Measurements from ENCODE around the gene ARMH4. TPM values are rescaled to one million over a fixed set of nuclear protein-coding genes. Genes with fewer than 3 reads are reported as not detected.

Gene ARMH4, protein sequence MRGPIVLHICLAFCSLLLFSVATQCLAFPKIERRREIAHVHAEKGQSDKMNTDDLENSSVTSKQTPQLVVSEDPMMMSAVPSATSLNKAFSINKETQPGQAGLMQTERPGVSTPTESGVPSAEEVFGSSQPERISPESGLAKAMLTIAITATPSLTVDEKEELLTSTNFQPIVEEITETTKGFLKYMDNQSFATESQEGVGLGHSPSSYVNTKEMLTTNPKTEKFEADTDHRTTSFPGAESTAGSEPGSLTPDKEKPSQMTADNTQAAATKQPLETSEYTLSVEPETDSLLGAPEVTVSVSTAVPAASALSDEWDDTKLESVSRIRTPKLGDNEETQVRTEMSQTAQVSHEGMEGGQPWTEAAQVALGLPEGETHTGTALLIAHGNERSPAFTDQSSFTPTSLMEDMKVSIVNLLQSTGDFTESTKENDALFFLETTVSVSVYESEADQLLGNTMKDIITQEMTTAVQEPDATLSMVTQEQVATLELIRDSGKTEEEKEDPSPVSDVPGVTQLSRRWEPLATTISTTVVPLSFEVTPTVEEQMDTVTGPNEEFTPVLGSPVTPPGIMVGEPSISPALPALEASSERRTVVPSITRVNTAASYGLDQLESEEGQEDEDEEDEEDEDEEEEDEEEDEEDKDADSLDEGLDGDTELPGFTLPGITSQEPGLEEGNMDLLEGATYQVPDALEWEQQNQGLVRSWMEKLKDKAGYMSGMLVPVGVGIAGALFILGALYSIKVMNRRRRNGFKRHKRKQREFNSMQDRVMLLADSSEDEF
- total RNA-seq: not detected

DNA sequence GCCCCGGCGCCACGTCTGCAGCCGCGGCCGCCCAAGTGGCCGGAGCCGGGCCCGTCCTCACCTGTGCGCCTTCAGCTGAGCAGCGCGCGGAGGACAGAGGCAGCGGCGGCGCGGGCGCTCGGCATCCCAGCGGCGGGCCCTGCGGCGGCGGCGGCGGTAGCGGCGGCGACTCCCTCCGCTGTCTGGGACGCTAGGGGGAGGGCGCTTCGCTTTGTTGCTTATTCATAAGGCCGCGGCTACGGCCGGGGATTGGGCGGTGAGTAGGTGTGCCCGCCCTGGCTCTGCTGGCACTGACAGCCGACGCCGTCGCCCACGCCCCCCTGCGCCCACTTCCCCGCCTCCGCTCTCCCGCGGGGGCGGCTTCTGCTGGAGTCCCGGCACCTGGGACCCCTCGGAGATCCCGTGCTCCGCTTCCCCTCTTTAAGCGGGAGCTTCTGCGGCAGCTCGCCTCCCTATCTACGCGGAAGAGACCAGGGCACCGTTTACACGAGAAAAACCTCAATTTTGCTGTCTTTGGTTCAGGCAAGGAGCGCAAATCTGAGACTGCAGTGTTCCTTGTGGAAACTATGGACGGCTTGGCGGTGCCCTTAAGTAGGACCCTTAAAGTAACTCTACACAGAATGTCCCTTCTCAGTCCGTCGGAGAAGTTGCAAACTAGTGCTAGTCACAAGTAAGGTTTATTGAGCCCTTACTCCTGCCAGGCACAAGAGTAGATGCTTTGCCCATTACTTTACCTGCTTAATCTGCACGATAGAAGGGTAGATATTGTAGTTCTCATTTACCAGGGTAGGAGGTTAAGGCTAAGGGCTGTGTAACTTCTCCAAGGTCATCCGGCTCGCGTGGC is at the start of gene ARMH4:
ARMH4 (minus strand) TSS at position 200 of the 844 bp plus-strand sequence. CDS start 12,855 bp downstream, outside the sequence.
- Mint-ChIP-seq H3K4me1 (ENCODE audit: low read depth) (peaks cover 17% of the 10 kb centered on the region), H3K36me3 (ENCODE audit: insufficient read depth) (no peaks in the 10 kb centered on the region), H3K4me3 (peak within 1 kb of the TSS; percentile 78), H3K27me3 (ENCODE audit: low read depth) (peaks cover 63% of the 10 kb centered on the region), H3K9me3 (no peaks in the 10 kb centered on the region)
- ATAC-seq (peak; percentile 91 to 92), DNase-seq (peak; percentile 51)

DNA sequence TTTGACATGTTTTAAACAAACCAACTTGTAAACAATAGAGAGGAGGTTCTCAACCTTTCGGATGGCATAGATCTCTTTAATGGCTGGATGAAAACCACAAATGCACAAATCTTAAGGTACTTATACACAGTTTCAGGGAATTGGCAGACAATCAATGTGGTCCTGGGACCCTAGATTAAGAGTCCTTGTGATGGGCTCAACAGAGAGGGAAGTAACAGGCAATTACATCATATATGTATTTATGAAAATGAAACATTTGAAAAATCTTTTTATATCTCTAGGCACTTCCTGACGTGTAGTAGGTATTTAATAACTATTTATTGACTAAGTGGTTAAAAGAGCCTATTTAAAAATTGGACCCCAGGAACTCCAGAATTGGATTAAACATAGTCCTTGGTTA is 48.8 kb upstream of the ARMH4 start:
- H3K27me3 Mint-ChIP-seq (ENCODE audit: low read depth): no peaks in the 10 kb centered on the region
- no peaks in the 10 kb centered on the region for H3K9me3 Mint-ChIP-seq
- no peak for ATAC-seq
- DNase-seq: no peak
- H3K4me1 Mint-ChIP-seq (ENCODE audit: low read depth): peaks cover 33% of the 10 kb centered on the region
- peak overlapping the region; percentile 96 for H3K4me3 Mint-ChIP-seq
- peaks cover 6% of the 10 kb centered on the region for H3K36me3 Mint-ChIP-seq (ENCODE audit: insufficient read depth)

DNA sequence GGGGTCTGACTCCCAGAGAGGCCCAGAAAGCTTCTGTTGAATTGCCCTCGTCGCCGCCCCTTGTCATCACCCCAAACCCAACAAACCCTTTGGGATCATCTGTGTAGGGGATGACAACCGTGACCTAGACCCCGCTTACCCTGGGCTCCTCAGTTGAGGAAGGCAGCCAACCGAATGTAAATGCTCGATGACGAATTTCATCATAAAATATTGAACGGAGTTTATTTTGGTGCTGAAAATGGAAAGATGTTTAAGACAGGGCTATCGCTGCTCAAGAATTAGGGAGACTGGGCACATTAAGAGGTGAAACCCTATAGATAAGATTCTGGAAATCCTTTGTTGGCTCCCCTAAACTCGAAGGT is 48.4 kb upstream of the ARMH4 start:
- peak overlapping the region; percentile 96 for H3K4me3 Mint-ChIP-seq

DNA sequence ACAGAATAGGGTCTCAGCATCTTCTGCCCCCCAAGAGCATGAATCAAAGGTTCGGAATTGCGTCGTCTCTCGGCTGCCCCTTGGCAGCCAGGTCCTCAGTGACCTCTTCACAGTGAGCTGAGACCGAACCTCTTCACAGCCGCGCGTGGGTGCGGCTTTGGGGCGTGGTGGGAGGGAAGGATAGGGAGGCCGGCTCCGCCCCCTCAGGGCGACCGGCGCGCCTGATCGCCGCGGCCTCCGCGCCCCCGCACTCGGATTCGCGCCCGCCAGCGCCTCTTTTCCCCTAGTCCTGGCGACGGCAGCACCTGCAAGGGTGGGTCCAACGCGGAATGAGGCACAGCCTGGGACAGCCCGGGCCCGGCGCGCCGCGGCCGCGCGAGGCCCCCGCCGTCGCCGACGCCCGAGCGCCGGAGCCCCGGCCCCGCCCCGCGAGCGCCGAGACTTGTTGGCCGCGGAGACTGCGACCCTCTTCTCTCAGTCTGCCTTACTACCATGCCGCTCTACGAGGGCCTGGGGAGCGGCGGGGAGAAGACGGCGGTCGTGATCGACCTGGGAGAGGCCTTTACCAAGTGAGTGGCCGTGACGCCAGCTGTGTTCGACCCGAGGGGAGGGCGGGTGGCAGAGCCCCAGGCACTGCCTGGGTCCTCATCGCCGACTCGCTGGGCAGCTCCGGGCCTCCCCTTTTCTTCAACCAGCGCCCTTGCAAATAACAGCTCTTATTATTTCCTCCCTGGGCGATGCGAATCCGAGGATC is 47.9 kb upstream of the ARMH4 start, which contains the start of gene ACTR10:
ACTR10 (plus strand) TSS at position 424 of the 754 bp plus-strand sequence; CDS start at position 493, 69 bp downstream.
- no peaks in the 10 kb centered on the region for H3K9me3 Mint-ChIP-seq
- peaks cover 6% of the 10 kb centered on the region for H3K36me3 Mint-ChIP-seq (ENCODE audit: insufficient read depth)
- ATAC-seq (peak; percentile 95 to 97), DNase-seq (peak; percentile 82)
- H3K4me1 Mint-ChIP-seq (ENCODE audit: low read depth): peaks cover 33% of the 10 kb centered on the region
- peak within 1 kb of the TSS; percentile 96 for H3K4me3 Mint-ChIP-seq
- no peaks in the 10 kb centered on the region for H3K27me3 Mint-ChIP-seq (ENCODE audit: low read depth)

More for the DNA sequence above, 48.4 kb upstream of the ARMH4 start:
- H3K4me1 Mint-ChIP-seq (ENCODE audit: low read depth): peaks cover 33% of the 10 kb centered on the region
- no peaks in the 10 kb centered on the region for H3K9me3 Mint-ChIP-seq
- no peaks in the 10 kb centered on the region for H3K27me3 Mint-ChIP-seq (ENCODE audit: low read depth)
- H3K36me3 Mint-ChIP-seq (ENCODE audit: insufficient read depth): peaks cover 6% of the 10 kb centered on the region
- no peak for DNase-seq
- ATAC-seq: peak; percentile 24 to 27

DNA sequence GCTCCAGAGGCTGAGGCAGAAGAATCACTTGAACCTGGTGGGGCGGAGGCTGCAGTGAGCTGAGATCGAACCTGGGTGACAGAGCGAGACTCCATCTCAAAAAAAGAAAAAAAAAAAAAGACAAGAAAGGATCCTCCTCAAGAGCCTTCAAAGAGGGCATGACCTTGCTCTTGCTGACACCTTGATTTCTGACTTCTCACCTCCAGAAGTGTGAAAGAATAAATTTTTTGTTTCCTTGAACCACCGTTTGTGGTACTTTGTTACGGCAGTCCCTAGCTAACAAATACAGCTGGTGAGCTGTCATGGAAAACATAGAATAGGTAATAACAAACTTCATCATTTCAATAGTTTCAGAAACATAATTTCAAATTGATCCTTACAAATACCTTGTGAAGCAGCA is 46.1 kb upstream of the ARMH4 start:
- H3K27me3 Mint-ChIP-seq (ENCODE audit: low read depth): no peaks in the 10 kb centered on the region

DNA sequence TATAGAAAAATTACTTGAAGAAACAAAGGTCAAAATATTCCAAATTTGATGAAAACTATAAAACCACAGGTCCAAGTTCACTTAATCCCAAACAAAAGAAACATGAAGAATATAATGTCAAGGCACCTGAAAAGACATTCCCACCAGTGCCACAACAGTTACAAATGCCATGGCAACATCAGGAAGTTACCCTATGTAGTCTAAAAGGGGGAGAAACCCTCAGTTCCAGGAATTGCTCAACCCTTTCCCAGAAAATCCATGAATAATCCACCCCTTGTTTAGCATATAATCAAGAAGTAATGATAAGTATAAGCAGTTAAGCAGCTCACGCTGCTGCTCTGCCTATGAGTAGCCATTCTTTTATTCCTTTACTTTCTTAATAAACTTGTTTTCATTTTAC is 44.2 kb upstream of the ARMH4 start:
- Mint-ChIP-seq H3K4me3 (no peak overlapping the region), H3K36me3 (ENCODE audit: insufficient read depth) (no peaks in the 10 kb centered on the region), H3K4me1 (ENCODE audit: low read depth) (peaks cover 23% of the 10 kb centered on the region), H3K27me3 (ENCODE audit: low read depth) (no peaks in the 10 kb centered on the region), H3K9me3 (no peaks in the 10 kb centered on the region)
- DNase-seq (no peak), ATAC-seq (no peak)

More for the DNA sequence above, 46.1 kb upstream of the ARMH4 start:
- H3K4me3 Mint-ChIP-seq: peak overlapping the region; percentile 32
- ATAC-seq (no peak), DNase-seq (no peak)
- H3K36me3 Mint-ChIP-seq (ENCODE audit: insufficient read depth): no peaks in the 10 kb centered on the region
- peaks cover 33% of the 10 kb centered on the region for H3K4me1 Mint-ChIP-seq (ENCODE audit: low read depth)
- no peaks in the 10 kb centered on the region for H3K9me3 Mint-ChIP-seq

DNA sequence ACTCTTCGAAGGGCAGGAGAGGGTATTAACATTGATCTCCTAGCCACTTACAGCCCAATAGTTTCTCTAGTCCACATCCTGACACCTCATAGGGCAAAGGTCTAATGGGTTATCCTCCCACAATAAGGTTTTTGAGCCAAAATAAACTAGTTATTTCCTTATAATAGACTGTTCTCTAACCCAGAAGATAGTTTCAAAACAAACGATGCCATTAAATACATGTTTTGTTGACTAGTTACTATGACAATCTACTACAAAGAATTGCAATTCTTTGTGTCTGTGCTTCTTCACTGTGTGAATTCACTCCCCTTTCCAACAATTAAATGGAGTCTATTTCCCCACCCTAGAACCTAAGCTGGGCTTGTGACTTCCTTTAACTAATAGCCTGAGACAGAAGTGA is 41.5 kb upstream of the ARMH4 start:
- H3K4me3 Mint-ChIP-seq: no peak overlapping the region
- no peak for DNase-seq
- ATAC-seq: no peak
- H3K36me3 Mint-ChIP-seq (ENCODE audit: insufficient read depth): no peaks in the 10 kb centered on the region
- H3K27me3 Mint-ChIP-seq (ENCODE audit: low read depth): no peaks in the 10 kb centered on the region
- peaks cover 6% of the 10 kb centered on the region for H3K4me1 Mint-ChIP-seq (ENCODE audit: low read depth)
- no peaks in the 10 kb centered on the region for H3K9me3 Mint-ChIP-seq

DNA sequence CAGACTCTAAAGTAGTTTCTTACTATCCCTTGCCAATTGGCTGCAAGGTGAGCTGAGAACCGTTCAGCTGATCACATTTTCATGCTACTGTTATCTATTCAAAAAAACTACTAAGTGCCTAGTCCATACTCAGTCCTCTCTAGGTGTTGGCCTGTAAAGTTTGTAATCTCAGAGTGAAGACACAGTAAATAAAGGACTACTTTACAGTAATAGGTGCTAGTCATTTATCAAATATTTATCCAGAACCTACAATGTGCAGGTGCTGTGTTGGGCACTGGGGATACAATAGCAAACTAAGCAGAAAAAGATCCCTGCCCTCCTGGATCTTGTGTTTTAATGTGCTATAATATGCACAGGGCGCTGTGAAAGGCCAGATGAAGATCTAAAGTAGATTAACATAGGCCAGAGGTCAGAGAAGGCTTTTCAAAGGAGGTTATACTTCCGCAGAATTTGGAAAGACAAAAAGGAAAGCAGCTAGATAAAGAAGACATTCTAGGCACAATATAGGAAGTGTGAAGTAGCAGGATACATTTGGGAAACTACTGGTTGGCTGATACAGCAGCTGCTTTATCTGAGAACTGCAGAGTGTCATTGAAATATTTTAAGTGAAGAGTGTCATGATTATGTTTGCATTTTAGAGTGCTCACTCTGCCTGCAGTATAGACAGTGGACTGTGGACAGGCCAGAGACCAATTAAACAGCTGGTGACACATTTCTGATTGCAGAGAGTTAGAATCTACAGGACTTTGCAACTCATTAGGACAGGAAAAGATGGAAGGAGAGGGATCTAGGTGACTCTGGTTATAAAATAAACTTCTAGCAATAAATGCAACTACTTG is 40.0 kb upstream of the ARMH4 start:
- Mint-ChIP-seq H3K4me1 (ENCODE audit: low read depth) (no peaks in the 10 kb centered on the region), H3K9me3 (no peaks in the 10 kb centered on the region), H3K36me3 (ENCODE audit: insufficient read depth) (no peaks in the 10 kb centered on the region), H3K27me3 (ENCODE audit: low read depth) (peaks cover 4% of the 10 kb centered on the region), H3K4me3 (no peak overlapping the region)
- ATAC-seq (no peak), DNase-seq (no peak)

DNA sequence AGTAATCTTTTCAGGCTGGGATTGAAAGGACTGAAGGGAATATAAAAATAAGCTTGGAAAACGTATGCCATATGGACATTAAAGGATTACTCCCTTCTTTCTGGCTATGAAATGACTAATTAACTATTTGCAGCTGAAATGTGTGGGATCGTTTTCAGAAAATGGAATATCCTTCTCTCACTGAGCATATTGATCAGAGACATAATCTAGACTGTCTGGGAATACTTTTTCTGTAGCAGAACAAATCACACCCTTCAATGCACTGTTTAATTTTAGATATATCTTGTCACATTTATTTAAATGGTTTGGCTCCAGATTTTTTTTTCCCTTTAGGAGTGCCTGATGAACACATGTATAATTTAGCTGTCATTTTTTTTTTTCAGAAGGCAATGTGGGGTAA is 37.2 kb upstream of the ARMH4 start:
- ATAC-seq (no peak), DNase-seq (no peak)
- Mint-ChIP-seq H3K4me1 (ENCODE audit: low read depth) (no peaks in the 10 kb centered on the region), H3K36me3 (ENCODE audit: insufficient read depth) (no peaks in the 10 kb centered on the region), H3K9me3 (no peaks in the 10 kb centered on the region), H3K27me3 (ENCODE audit: low read depth) (peaks cover 8% of the 10 kb centered on the region), H3K4me3 (no peak overlapping the region)

DNA sequence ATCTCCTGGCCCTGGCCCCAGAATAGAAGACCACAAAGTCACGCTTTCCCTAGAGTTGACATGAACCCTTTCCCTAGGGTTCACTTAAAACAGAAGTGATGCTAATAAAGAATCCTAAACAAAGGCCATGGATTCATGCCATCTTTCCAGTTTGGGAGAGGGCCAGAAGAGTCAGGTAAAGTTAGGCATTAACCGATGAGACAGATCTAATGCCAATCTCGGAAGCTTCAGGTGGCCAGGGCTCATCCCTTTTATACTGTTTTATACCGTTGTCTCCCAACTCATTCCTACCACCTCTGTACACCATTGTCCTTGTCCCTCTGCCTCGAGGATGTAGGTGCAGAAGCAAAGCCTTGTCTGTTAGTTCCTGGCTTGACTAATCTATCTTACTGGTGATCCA is 25.1 kb upstream of the ARMH4 start:
- no peaks in the 10 kb centered on the region for H3K36me3 Mint-ChIP-seq (ENCODE audit: insufficient read depth)
- no peak overlapping the region for H3K4me3 Mint-ChIP-seq
- peaks cover 15% of the 10 kb centered on the region for H3K27me3 Mint-ChIP-seq (ENCODE audit: low read depth)
- DNase-seq (no peak), ATAC-seq (no peak)
- no peaks in the 10 kb centered on the region for H3K4me1 Mint-ChIP-seq (ENCODE audit: low read depth)
- no peaks in the 10 kb centered on the region for H3K9me3 Mint-ChIP-seq

DNA sequence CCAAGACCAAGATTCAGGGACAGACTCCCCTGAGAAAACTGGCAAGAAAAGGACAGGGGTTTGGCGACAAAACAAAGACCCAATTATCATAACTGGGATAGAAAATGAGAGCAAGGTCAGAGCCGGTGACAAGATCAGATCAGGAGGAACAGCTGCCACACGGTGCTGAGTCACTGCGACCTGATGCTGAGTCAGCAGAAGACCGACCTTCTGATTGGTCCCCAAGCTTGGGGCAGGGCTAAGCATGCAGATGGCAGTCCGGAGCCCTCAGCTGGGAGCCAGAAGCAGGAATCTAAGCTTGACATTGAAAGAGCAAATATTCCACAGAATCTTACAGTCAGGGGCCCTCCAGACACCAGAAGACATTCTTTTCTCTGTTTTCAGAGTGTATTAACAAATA is 19.1 kb upstream of the ARMH4 start:
- ATAC-seq: peak; percentile 84
- no peaks in the 10 kb centered on the region for H3K36me3 Mint-ChIP-seq (ENCODE audit: insufficient read depth)
- no peaks in the 10 kb centered on the region for H3K4me1 Mint-ChIP-seq (ENCODE audit: low read depth)
- H3K27me3 Mint-ChIP-seq (ENCODE audit: low read depth): peaks cover 29% of the 10 kb centered on the region
- no peak overlapping the region for H3K4me3 Mint-ChIP-seq
- peak; percentile 26 for DNase-seq
- no peaks in the 10 kb centered on the region for H3K9me3 Mint-ChIP-seq

DNA sequence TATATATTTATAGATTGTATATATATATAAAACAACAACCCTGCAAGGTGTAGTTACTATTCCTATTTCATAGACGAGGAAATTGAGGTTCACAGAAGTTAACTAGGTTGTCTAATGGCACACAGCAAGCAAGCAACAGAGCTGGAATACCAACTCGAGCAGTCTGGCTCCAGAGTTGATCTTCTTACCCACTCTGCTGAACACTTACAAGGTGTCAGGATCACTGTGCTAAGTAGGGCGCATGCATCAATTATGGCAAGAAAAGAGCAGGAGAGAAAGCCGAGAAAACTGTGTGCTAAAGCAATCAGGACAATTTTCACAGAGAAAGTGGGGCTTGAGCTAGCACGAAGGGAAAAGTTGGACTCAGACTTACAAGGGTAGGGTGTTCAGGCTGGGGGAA is 15.9 kb upstream of the ARMH4 start:
- Mint-ChIP-seq H3K36me3 (ENCODE audit: insufficient read depth) (no peaks in the 10 kb centered on the region), H3K9me3 (no peaks in the 10 kb centered on the region), H3K4me1 (ENCODE audit: low read depth) (no peaks in the 10 kb centered on the region), H3K4me3 (no peak overlapping the region), H3K27me3 (ENCODE audit: low read depth) (peaks cover 14% of the 10 kb centered on the region)
- DNase-seq (no peak), ATAC-seq (no peak)

DNA sequence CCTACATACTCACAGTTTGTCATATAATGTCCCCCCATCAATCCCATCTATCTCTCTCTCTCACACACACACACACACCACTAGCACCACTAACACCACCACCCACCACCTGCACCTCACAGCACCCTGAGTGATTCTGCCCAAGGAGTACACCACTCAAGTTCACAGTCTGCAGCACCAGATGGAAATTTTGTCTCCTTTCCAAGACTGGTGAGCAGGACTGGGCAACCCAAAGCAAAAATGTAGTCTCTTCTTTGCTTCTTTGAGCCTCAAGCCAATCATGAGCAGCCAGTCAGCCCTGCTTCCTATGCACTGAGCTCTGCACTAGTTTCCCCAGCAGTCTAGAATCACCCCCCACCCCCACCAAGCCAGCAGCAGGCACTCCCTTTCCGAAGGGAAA is 15.0 kb upstream of the ARMH4 start:
- no peaks in the 10 kb centered on the region for H3K4me1 Mint-ChIP-seq (ENCODE audit: low read depth)

More for the DNA sequence above, 15.0 kb upstream of the ARMH4 start:
- Mint-ChIP-seq H3K9me3 (no peaks in the 10 kb centered on the region), H3K27me3 (ENCODE audit: low read depth) (peaks cover 14% of the 10 kb centered on the region), H3K36me3 (ENCODE audit: insufficient read depth) (no peaks in the 10 kb centered on the region), H3K4me3 (no peak overlapping the region)
- ATAC-seq (no peak), DNase-seq (no peak)
